ENCODE results near the gene CRTAC1. TPM values are rescaled to one million over a fixed set of nuclear protein-coding genes. Genes with fewer than 3 reads are reported as not detected.
A peak's percentile ranks its signal among the peaks of the same experiment; 100 is the strongest.

The CRTAC1 gene
- total and polyA plus RNA-seq, 4 donors = 2.9 to 53.1 (median 13.5) TPM

- DNase-seq (no peak), ATAC-seq (ENCODE audit: low FRiP score) (no peak)
- peaks cover 4% of the 10 kb centered on the region for H3K9me3 ChIP-seq (ENCODE audit: control insufficient read depth, low read length)
- intact Hi-C loops (cut with DNase I) = no loop called here
- H3K27ac ChIP-seq (ENCODE audit: low read depth in 1 of 2, low read length in 2 of 2) = no peak overlapping the region
- no peaks in the 10 kb centered on the region for H3K4me1 ChIP-seq (ENCODE audit: control insufficient read depth in 1 of 2, insufficient read depth in 2 of 2, low read length in 2 of 2)
- no peaks in the 10 kb centered on the region for H3K27me3 ChIP-seq (ENCODE audit: control insufficient read depth in 1 of 2, insufficient read depth in 2 of 2, low read length in 1 of 2)
- 89 to 93% methylated on average over 11 of the region's 11 CpGs for WGBS, 2 donors
- no peak overlapping the region for H3K4me3 ChIP-seq (ENCODE audit: low read length in 2 of 2)
- H3K36me3 ChIP-seq (ENCODE audit: control insufficient read depth in 1 of 2, insufficient read depth in 2 of 2, low read length in 1 of 2) = no peaks in the 10 kb centered on the region
Observed at GRCh38 chr10:98000346-98000745, 30.1 kb downstream of the CRTAC1 start.

GRCh38 chr10:97999923-98000248 is 30.5 kb downstream of the CRTAC1 start:
- H3K27ac ChIP-seq (ENCODE audit: low read depth in 1 of 2, low read length in 2 of 2) = no peak overlapping the region
- no peak for ATAC-seq (ENCODE audit: low FRiP score)
- H3K27me3 ChIP-seq (ENCODE audit: control insufficient read depth in 1 of 2, insufficient read depth in 2 of 2, low read length in 1 of 2) = no peaks in the 10 kb centered on the region
- intact Hi-C loops (cut with DNase I) = no loop called here
- no peak overlapping the region for H3K4me3 ChIP-seq (ENCODE audit: low read length in 2 of 2)
- H3K4me1 ChIP-seq (ENCODE audit: control insufficient read depth in 1 of 2, insufficient read depth in 2 of 2, low read length in 2 of 2) = no peaks in the 10 kb centered on the region
- 77 to 93% methylated on average over 2 of the region's 2 CpGs for WGBS, 2 donors
- peaks cover 4% of the 10 kb centered on the region for H3K9me3 ChIP-seq (ENCODE audit: control insufficient read depth, low read length)
- H3K36me3 ChIP-seq (ENCODE audit: control insufficient read depth in 1 of 2, insufficient read depth in 2 of 2, low read length in 1 of 2) = no peaks in the 10 kb centered on the region
- DNase-seq = no peak

GRCh38 chr10:97999066-97999922 is 31.1 kb downstream of the CRTAC1 start:
- intact Hi-C loops (cut with DNase I) = no loop called here

GRCh38 chr10:97991871-97992270 is 38.5 kb downstream of the CRTAC1 start:
- no peak for ATAC-seq (ENCODE audit: low FRiP score)
- no peak overlapping the region for H3K4me3 ChIP-seq (ENCODE audit: low read length in 2 of 2)

More at GRCh38 chr10:97999066-97999922, 31.1 kb downstream of the CRTAC1 start:
- 77 to 79% methylated on average over 10 of the region's 10 CpGs for WGBS, 2 donors
- Histone ChIP-seq H3K4me3 (ENCODE audit: low read length in 2 of 2) (no peak overlapping the region), H3K36me3 (ENCODE audit: control insufficient read depth in 1 of 2, insufficient read depth in 2 of 2, low read length in 1 of 2) (no peaks in the 10 kb centered on the region), H3K27me3 (ENCODE audit: control insufficient read depth in 1 of 2, insufficient read depth in 2 of 2, low read length in 1 of 2) (no peaks in the 10 kb centered on the region), H3K4me1 (ENCODE audit: control insufficient read depth in 1 of 2, insufficient read depth in 2 of 2, low read length in 2 of 2) (no peaks in the 10 kb centered on the region), H3K9me3 (ENCODE audit: control insufficient read depth, low read length) (peaks cover 4% of the 10 kb centered on the region), H3K27ac (ENCODE audit: low read depth in 1 of 2, low read length in 2 of 2) (no peak overlapping the region)
- ATAC-seq (ENCODE audit: low FRiP score) (peak; percentile 11), DNase-seq (no peak)

GRCh38 chr10:97981816-97982215 is 48.6 kb downstream of the CRTAC1 start:
- DNase-seq = no peak
- H3K4me1 ChIP-seq (ENCODE audit: control insufficient read depth in 1 of 2, insufficient read depth in 2 of 2, low read length in 2 of 2) = no peaks in the 10 kb centered on the region
- intact Hi-C loops (cut with DNase I) = no loop called here
- H3K27me3 ChIP-seq (ENCODE audit: control insufficient read depth in 1 of 2, insufficient read depth in 2 of 2, low read length in 1 of 2) = no peaks in the 10 kb centered on the region
- no peaks in the 10 kb centered on the region for H3K9me3 ChIP-seq (ENCODE audit: control insufficient read depth, low read length)
- no peak overlapping the region for H3K27ac ChIP-seq (ENCODE audit: low read depth in 1 of 2, low read length in 2 of 2)
- ATAC-seq (ENCODE audit: low FRiP score) = no peak
- no peak overlapping the region for H3K4me3 ChIP-seq (ENCODE audit: low read length in 2 of 2)
- no peaks in the 10 kb centered on the region for H3K36me3 ChIP-seq (ENCODE audit: control insufficient read depth in 1 of 2, insufficient read depth in 2 of 2, low read length in 1 of 2)

More at GRCh38 chr10:97991871-97992270, 38.5 kb downstream of the CRTAC1 start:
- Histone ChIP-seq H3K9me3 (ENCODE audit: control insufficient read depth, low read length) (no peaks in the 10 kb centered on the region), H3K27ac (ENCODE audit: low read depth in 1 of 2, low read length in 2 of 2) (no peak overlapping the region), H3K27me3 (ENCODE audit: control insufficient read depth in 1 of 2, insufficient read depth in 2 of 2, low read length in 1 of 2) (no peaks in the 10 kb centered on the region), H3K4me1 (ENCODE audit: control insufficient read depth in 1 of 2, insufficient read depth in 2 of 2, low read length in 2 of 2) (no peaks in the 10 kb centered on the region), H3K36me3 (ENCODE audit: control insufficient read depth in 1 of 2, insufficient read depth in 2 of 2, low read length in 1 of 2) (no peaks in the 10 kb centered on the region)
- intact Hi-C loops (cut with DNase I) = no loop called here
- 20 to 33% methylated on average over 2 of the region's 2 CpGs for WGBS, 2 donors
- no peak for DNase-seq

GRCh38 chr10:97977673-97978072 is 52.7 kb downstream of the CRTAC1 start:
- H3K27ac ChIP-seq (ENCODE audit: low read depth in 1 of 2, low read length in 2 of 2) = no peak overlapping the region
- no peaks in the 10 kb centered on the region for H3K36me3 ChIP-seq (ENCODE audit: control insufficient read depth in 1 of 2, insufficient read depth in 2 of 2, low read length in 1 of 2)
- DNase-seq (no peak), ATAC-seq (ENCODE audit: low FRiP score) (no peak)
- 68 to 69% methylated on average over 3 of the region's 3 CpGs for WGBS, 2 donors
- no peak overlapping the region for H3K4me3 ChIP-seq (ENCODE audit: low read length in 2 of 2)
- H3K27me3 ChIP-seq (ENCODE audit: control insufficient read depth in 1 of 2, insufficient read depth in 2 of 2, low read length in 1 of 2) = no peaks in the 10 kb centered on the region
- intact Hi-C loops (cut with DNase I) = no loop called here
- H3K9me3 ChIP-seq (ENCODE audit: control insufficient read depth, low read length) = no peaks in the 10 kb centered on the region
- no peaks in the 10 kb centered on the region for H3K4me1 ChIP-seq (ENCODE audit: control insufficient read depth in 1 of 2, insufficient read depth in 2 of 2, low read length in 2 of 2)

- Histone ChIP-seq H3K4me1 (ENCODE audit: control insufficient read depth in 1 of 2, insufficient read depth in 2 of 2, low read length in 2 of 2) (no peaks in the 10 kb centered on the region), H3K27me3 (ENCODE audit: control insufficient read depth in 1 of 2, insufficient read depth in 2 of 2, low read length in 1 of 2) (no peaks in the 10 kb centered on the region), H3K9me3 (ENCODE audit: control insufficient read depth, low read length) (no peaks in the 10 kb centered on the region), H3K36me3 (ENCODE audit: control insufficient read depth in 1 of 2, insufficient read depth in 2 of 2, low read length in 1 of 2) (no peaks in the 10 kb centered on the region), H3K27ac (ENCODE audit: low read depth in 1 of 2, low read length in 2 of 2) (no peak overlapping the region), H3K4me3 (ENCODE audit: low read length in 2 of 2) (no peak overlapping the region)
- intact Hi-C loops (cut with DNase I) = no loop called here
- DNase-seq (no peak), ATAC-seq (ENCODE audit: low FRiP score) (no peak)
- WGBS, 2 donors = 90 to 91% methylated on average over 12 of the region's 12 CpGs
Observed at GRCh38 chr10:97975598-97975997, 54.8 kb downstream of the CRTAC1 start.

- no peak for DNase-seq
- no peaks in the 10 kb centered on the region for H3K36me3 ChIP-seq (ENCODE audit: control insufficient read depth in 1 of 2, insufficient read depth in 2 of 2, low read length in 1 of 2)
- H3K4me3 ChIP-seq (ENCODE audit: low read length in 2 of 2) = no peak overlapping the region
- H3K4me1 ChIP-seq (ENCODE audit: control insufficient read depth in 1 of 2, insufficient read depth in 2 of 2, low read length in 2 of 2) = no peaks in the 10 kb centered on the region
- H3K27ac ChIP-seq (ENCODE audit: low read depth in 1 of 2, low read length in 2 of 2) = no peak overlapping the region
- ATAC-seq (ENCODE audit: low FRiP score) = no peak
- intact Hi-C loops (cut with DNase I) = no loop called here
- H3K9me3 ChIP-seq (ENCODE audit: control insufficient read depth, low read length) = no peaks in the 10 kb centered on the region
- 20 to 29% methylated on average over 56 to 57 of the region's 57 CpGs for WGBS, 2 donors
- no peaks in the 10 kb centered on the region for H3K27me3 ChIP-seq (ENCODE audit: control insufficient read depth in 1 of 2, insufficient read depth in 2 of 2, low read length in 1 of 2)
Observed at GRCh38 chr10:97974526-97975525, 55.6 kb downstream of the CRTAC1 start.

Measured in aorta (tissue), 5 donors.